Prostate gland (tissue), 2 donors: ENCODE results near the gene KBTBD3. TPM values are rescaled to one million over a fixed set of nuclear protein-coding genes. Genes with fewer than 3 reads are reported as not detected.

Source experiments
- DNase-seq: peaks from one replicate; pipeline ENCODE4 v3.0.0-alpha.2; 2019; ENCODE audit warnings: low spot score
- H3K27ac ChIP-seq, 2 donors: fragments of 200-600 bp; sonication (generic); 2 replicates each; pipeline ENCODE4 v1.5.1; 2017 to 2019
- H3K27me3 ChIP-seq: fragments of 200-600 bp; sonication (generic); replicated peaks from 2 replicates; pipeline ENCODE4 v1.5.1; 2019; ENCODE audit not compliant: insufficient read depth
- H3K36me3 ChIP-seq, 2 donors: fragments of 200-600 bp; sonication (generic); 1 replicate in 1 of 2; 2 replicates in 1 of 2; pipeline versions ENCODE4 v1.5.1 to v1.8.1; 2017 to 2019
- H3K4me1 ChIP-seq: fragments of 200-600 bp; sonication (generic); replicated peaks from 2 replicates; pipeline ENCODE4 v1.5.1; 2019
- H3K4me3 ChIP-seq, 2 donors: fragments of 200-600 bp; sonication (generic); 2 replicates each; pipeline ENCODE4 v1.5.1; 2017 to 2019
- H3K9me3 ChIP-seq: fragments of 200-600 bp; sonication (generic); 2 replicates; pipeline ENCODE4 v1.5.1; 2017
- CTCF ChIP-seq, 4 experiments: fragments of 200-600 bp in 2 of 4; fragments of 450-650 bp in 2 of 4; sonication (generic) in 2 of 4; IDR thresholded peaks; 1 replicate in 3 of 4; 2 replicates in 1 of 4; pipeline ENCODE4 v1.5.1; 2016 to 2019; ENCODE audit warnings: antibody characterized with exemption in 4 of 4, mild to moderate bottlenecking in 2 of 4, moderate library complexity in 2 of 4
- POLR2A ChIP-seq: fragments of 450-650 bp; IDR thresholded peaks from one replicate; pipeline ENCODE4 v1.6.1; 2016; ENCODE audit warnings: antibody characterized with exemption, mild to moderate bottlenecking
- POLR2AphosphoS5 ChIP-seq: sonication (generic); formaldehyde crosslinking; IDR thresholded peaks from one replicate; pipeline ENCODE4 v1.6.1; 2017; ENCODE audit warnings: antibody characterized with exemption
- WGBS: methylation state at CpG from one replicate; pipeline ENCODE4 v1.1.5; 2018; 5-methylcytosine and 5-hydroxymethylcytosine counted together
- intact Hi-C: fragments of 100-400 bp; cut with DNase I; formaldehyde crosslinking; loops from one replicate; pipeline ENCODE4 v1.14.2; 2022
- total RNA-seq, 2 donors: library from RNA; depleted of rRNA; stranded (reverse); fragments of >200 nt; gene quantifications; one replicate each; pipeline ENCODE4 v1.1.0, GENCODE V29; 2016

Gene KBTBD3
- total RNA-seq = 1 to 10 TPM; 3.8 to 7.3 TPM

GRCh38 chr11:106076919-106077608, at the start of gene KBTBD3:
Gene KBTBD3 (minus strand): TSS chr11:106077347. CDS start chr11:106059097, 18,250 bp downstream.
- intact Hi-C loops = loop anchor here (2.0 kb wide), 1 partner anchor 56 kb away; no protein-coding TSS in a partner anchor
- peak; percentile 99 for DNase-seq
- Histone ChIP-seq H3K27me3 (no peaks in the 10 kb centered on the region), H3K27ac (peak within 1 kb of the TSS; percentile 96 to 98), H3K4me3 (peak within 1 kb of the TSS; percentile 80 to 92), H3K4me1 (no peaks in the 10 kb centered on the region), H3K9me3 (no peaks in the 10 kb centered on the region), H3K36me3 (no peaks in the 10 kb centered on the region)
- TF ChIP-seq POLR2AphosphoS5 (peak; percentile 94), CTCF (IDR thresholded peaks at IDR 0.05) (peak in 3 of 4 experiments; percentile 18 to 47 (median 19)), POLR2A (peak; percentile 86)
- WGBS = 0% methylated on average over 30 of the region's 37 CpGs

- no peak overlapping the region for H3K27ac ChIP-seq
- TF ChIP-seq POLR2A = no peak
- no peak for TF ChIP-seq CTCF (IDR thresholded peaks at IDR 0.05)
- TF ChIP-seq POLR2AphosphoS5 = peak; percentile 10
- no peak for DNase-seq
- no peak overlapping the region for H3K4me3 ChIP-seq
- H3K27me3 ChIP-seq = no peaks in the 10 kb centered on the region
- H3K9me3 ChIP-seq = no peaks in the 10 kb centered on the region
- no peaks in the 10 kb centered on the region for H3K4me1 ChIP-seq
- 49% methylated on average over 6 of the region's 6 CpGs for WGBS
- intact Hi-C loops = no loop called here
- no peaks in the 10 kb centered on the region for H3K36me3 ChIP-seq
Measured at GRCh38 chr11:106121570-106122320, 44.6 kb upstream of the KBTBD3 start.

- no peak overlapping the region for H3K4me3 ChIP-seq
- intact Hi-C loops = no loop called here
- H3K9me3 ChIP-seq = no peaks in the 10 kb centered on the region
- H3K27me3 ChIP-seq = no peaks in the 10 kb centered on the region
- no peaks in the 10 kb centered on the region for H3K36me3 ChIP-seq
- TF ChIP-seq POLR2AphosphoS5 = no peak
- no peak for TF ChIP-seq POLR2A
- no peak for TF ChIP-seq CTCF (IDR thresholded peaks at IDR 0.05)
- 93% methylated on average over 6 of the region's 6 CpGs for WGBS
- no peak overlapping the region for H3K27ac ChIP-seq
- DNase-seq = no peak
- H3K4me1 ChIP-seq = no peaks in the 10 kb centered on the region
Measured at GRCh38 chr11:106105986-106106385, 28.8 kb upstream of the KBTBD3 start.

- Histone ChIP-seq H3K4me3 (no peak overlapping the region), H3K9me3 (no peaks in the 10 kb centered on the region), H3K36me3 (no peaks in the 10 kb centered on the region), H3K27ac (no peak overlapping the region), H3K27me3 (no peaks in the 10 kb centered on the region), H3K4me1 (no peaks in the 10 kb centered on the region)
- no peak for DNase-seq
- TF ChIP-seq POLR2A = no peak
- intact Hi-C loops = no loop called here
- 94% methylated on average over 1 of the region's 1 CpG for WGBS
Measured at GRCh38 chr11:106101819-106102218, 24.7 kb upstream of the KBTBD3 start.

GRCh38 chr11:106101370-106101769, 24.2 kb upstream of the KBTBD3 start:
- DNase-seq = no peak
- Histone ChIP-seq H3K4me1 (no peaks in the 10 kb centered on the region), H3K27ac (no peak overlapping the region), H3K9me3 (no peaks in the 10 kb centered on the region), H3K4me3 (no peak overlapping the region), H3K27me3 (no peaks in the 10 kb centered on the region), H3K36me3 (no peaks in the 10 kb centered on the region)
- intact Hi-C loops = no loop called here
- 65% methylated on average over 3 of the region's 3 CpGs for WGBS
- TF ChIP-seq CTCF (IDR thresholded peaks at IDR 0.05) (no peak), POLR2A (no peak), POLR2AphosphoS5 (no peak)
